GM12801 (cell line): ENCODE results near the gene EMP2.

Source experiments
- CTCF ChIP-seq: IDR thresholded peaks from one replicate; pipeline ENCODE4 v1.5.1; 2011; ENCODE audit warnings: control low read depth; ENCODE audit not compliant: insufficient read length; ENCODE audit errors: extremely low read depth

EMP2 gene

DNA sequence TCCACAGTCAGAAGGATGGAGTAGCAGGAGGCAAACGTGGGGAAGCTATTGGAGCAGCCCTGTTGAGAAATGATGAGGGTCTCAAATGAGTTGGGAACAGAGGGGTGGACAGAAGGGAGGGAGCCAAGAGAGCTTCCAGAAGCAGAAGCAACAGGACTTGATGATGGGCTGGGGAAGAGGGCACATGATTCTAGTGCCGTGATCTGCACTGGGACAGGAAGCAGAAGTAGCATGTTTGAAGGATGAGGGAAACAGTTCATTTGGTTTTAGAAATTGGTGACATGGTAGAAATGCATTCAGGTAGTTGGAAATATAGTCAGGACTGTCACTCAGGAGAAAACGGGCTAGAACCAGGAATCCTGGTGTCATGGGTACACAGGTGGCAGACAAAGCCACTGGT, 19.4 kb downstream of the EMP2 start:
- no peak for TF ChIP-seq CTCF

DNA sequence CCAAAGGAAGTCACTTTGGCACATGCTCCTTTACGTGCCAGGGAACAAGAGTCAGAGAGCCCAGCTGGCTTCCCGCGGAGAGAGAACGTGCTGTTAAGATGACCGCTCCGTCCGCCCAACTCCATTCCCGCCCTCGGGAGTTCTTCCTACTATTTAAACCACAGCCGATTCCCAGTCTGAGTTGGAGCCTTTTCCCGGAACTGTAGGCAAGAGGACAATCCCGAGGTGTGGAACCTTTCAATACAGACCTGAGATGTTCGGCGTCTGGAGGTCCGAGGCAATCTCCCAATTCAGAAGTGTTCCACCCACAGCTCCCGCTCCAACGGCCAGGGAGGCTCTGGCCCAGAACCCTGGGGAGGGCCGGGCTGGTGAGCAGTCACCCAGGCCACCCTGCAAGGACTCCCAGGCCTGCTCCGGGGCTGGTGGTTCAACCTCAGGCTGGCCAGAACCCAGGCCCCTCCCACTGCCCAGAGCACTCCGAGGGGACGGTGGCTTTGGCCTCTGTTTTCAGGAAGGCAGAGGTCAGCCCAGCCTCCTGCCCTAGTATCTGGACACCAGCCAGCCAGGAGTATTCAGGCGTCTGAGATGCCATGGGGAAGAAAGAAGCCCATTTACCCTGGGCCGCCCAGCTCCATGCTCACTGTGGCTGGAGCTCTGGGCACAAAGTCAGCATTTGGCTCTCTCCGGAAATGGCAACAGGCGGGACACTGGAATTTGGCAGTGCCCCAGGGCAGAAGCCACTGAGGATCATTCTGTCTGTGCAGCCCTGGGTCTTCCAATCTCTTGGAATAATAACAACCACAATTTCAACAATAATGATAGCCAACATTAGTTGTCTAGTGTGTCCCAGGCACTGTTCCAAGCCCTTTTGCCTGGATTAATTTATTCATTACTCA, 21.4 kb downstream of the EMP2 start:
- TF ChIP-seq CTCF, result no peak

DNA sequence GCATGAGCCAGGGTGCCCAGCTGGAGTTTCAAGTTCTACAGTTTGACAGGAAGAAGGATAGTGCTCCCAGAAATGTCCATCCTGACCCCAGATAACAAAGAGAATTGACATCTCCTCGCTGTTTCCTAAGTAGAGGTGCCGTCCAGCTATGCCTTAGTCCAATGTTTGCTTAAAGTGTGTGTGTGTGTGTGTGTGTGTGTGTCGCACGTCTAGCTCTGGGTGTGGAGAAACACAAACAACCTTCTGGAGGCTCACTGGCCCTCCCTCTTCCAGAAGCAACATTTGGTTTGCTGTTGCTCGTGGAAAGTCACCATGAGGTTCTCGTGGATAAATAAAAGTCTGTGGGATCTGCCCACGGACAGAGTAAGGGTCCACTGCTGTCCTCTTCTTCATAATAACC, 22.1 kb downstream of the EMP2 start:
- no peak for TF ChIP-seq CTCF

DNA sequence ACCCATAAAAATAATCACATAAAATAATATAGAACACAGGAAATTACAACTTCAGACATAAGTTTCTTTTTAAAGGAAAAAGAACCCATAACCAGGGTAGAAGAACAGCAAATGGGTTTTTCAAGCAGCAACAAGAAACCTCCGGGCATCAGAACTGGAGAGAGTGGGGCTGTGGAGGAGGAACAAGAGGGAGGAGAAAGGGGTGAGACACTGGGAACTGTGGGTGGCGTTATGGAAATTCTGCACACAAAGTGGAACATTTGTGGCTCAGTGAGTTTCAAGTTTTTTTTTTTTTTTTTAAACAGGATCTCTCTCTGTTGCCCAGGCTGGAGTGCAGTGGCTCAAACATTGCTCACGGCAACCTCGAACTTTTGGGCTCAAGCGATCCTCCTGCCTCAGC, 22.6 kb downstream of the EMP2 start:
- TF ChIP-seq CTCF, result no peak

GRCh38 chr16:10556236-10556635, 24.2 kb downstream of the EMP2 start:
- no peak for TF ChIP-seq CTCF

DNA sequence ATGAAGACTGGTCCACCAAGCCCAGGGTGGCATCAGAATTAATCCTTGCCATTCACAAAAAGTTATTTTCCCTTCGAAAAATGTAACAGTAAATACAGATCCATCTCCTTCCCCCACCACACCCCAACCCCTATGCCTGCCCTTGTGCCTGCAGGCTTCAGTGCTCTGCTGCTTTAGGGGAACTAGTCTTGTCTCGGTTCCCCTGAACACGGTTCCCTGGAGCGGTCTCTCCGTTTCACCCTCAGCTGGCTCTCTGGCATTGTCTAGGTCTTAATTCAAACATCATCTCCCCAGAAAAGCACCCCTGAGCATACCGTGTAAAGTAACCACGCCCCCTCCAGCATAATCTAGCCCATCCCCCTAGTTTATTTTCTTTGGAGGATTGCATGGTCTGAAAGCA, 25.8 kb downstream of the EMP2 start:
- no peak for TF ChIP-seq CTCF

GRCh38 chr16:10552998-10553491, 27.4 kb downstream of the EMP2 start:
- no peak for TF ChIP-seq CTCF
